ENCODE data around the gene WFIKKN1. TPM values are rescaled to one million over a fixed set of nuclear protein-coding genes. Genes with fewer than 3 reads are reported as not detected.

Gene WFIKKN1
- total and polyA plus RNA-seq, 2 experiments from 2014 or later, result 3.5 to 6.8 TPM

DNA sequence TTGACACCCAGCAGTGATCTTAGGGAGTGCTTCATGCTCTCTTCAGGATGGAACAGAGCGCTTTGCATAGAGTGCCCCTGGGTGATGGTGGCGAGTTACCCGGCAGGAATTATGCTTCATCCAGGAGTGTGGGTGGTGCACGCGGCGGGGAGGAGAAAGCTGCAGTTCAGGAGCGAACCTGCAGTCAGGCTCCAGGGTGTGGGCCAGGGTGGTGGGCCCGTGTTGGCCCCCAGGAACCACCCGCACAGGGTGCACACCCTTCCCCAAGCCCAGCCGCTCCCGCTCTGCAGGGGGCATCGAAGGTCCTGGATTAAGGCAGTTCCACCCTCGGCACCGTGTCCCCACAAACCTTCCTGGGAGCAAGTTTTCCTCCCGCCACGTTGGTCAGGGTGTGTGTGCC is 37.0 kb upstream of the WFIKKN1 start:
- Histone ChIP-seq H3K27me3 (ENCODE audit: insufficient read depth) (no peaks in the 10 kb centered on the region), H3F3A (replicated peaks; ENCODE audit: low read depth) (no peaks in the 10 kb centered on the region), H3K9me2 (ENCODE audit: insufficient read depth) (no peaks in the 10 kb centered on the region), H3K36me3 (ENCODE audit: insufficient read depth) (no peaks in the 10 kb centered on the region), H4K20me1 (replicated peaks; ENCODE audit: insufficient read depth) (peaks cover 19% of the 10 kb centered on the region), H3K79me2 (replicated peaks; ENCODE audit: insufficient read depth) (peaks cover 34% of the 10 kb centered on the region), H2AFZ (no peak overlapping the region), H3K4me3 (no peak overlapping the region), H3K27ac (ENCODE audit: low read depth) (no peak overlapping the region), H3K4me2 (no peak overlapping the region), H3K4me1 (ENCODE audit: insufficient read depth) (no peaks in the 10 kb centered on the region)
- H3K27ac Mint-ChIP-seq, result no peak overlapping the region
- peaks cover 12% of the 10 kb centered on the region for H3K36me3 Mint-ChIP-seq (ENCODE audit: low read depth)
- H3K4me1 Mint-ChIP-seq, result peaks cover 9% of the 10 kb centered on the region
- H3K9me3 Mint-ChIP-seq, result no peaks in the 10 kb centered on the region; the same call in 2 of the 3 replicates
- TF ChIP-seq ZNF331 (CRISPR knock-in tag; IDR thresholded peaks at IDR 0.05; ENCODE audit: low read depth), result no peak
- TF ChIP-seq, protein P1, sequence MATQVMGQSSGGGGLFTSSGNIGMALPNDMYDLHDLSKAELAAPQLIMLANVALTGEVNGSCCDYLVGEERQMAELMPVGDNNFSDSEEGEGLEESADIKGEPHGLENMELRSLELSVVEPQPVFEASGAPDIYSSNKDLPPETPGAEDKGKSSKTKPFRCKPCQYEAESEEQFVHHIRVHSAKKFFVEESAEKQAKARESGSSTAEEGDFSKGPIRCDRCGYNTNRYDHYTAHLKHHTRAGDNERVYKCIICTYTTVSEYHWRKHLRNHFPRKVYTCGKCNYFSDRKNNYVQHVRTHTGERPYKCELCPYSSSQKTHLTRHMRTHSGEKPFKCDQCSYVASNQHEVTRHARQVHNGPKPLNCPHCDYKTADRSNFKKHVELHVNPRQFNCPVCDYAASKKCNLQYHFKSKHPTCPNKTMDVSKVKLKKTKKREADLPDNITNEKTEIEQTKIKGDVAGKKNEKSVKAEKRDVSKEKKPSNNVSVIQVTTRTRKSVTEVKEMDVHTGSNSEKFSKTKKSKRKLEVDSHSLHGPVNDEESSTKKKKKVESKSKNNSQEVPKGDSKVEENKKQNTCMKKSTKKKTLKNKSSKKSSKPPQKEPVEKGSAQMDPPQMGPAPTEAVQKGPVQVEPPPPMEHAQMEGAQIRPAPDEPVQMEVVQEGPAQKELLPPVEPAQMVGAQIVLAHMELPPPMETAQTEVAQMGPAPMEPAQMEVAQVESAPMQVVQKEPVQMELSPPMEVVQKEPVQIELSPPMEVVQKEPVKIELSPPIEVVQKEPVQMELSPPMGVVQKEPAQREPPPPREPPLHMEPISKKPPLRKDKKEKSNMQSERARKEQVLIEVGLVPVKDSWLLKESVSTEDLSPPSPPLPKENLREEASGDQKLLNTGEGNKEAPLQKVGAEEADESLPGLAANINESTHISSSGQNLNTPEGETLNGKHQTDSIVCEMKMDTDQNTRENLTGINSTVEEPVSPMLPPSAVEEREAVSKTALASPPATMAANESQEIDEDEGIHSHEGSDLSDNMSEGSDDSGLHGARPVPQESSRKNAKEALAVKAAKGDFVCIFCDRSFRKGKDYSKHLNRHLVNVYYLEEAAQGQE (IDR thresholded peaks at IDR 0.05; ENCODE audit: unreplicated experiment), result no peak
- TF ChIP-seq POLR2AphosphoS5 (IDR thresholded peaks at IDR 0.05; ENCODE audit: low read depth), result no peak
- no peak for TF ChIP-seq STAT1 (IDR thresholded peaks at IDR 0.05; ENCODE audit: unreplicated experiment)
- TF ChIP-seq NANOG (IDR thresholded peaks at IDR 0.05; ENCODE audit: borderline replicate concordance), result no peak
- TF ChIP-seq, protein P2, sequence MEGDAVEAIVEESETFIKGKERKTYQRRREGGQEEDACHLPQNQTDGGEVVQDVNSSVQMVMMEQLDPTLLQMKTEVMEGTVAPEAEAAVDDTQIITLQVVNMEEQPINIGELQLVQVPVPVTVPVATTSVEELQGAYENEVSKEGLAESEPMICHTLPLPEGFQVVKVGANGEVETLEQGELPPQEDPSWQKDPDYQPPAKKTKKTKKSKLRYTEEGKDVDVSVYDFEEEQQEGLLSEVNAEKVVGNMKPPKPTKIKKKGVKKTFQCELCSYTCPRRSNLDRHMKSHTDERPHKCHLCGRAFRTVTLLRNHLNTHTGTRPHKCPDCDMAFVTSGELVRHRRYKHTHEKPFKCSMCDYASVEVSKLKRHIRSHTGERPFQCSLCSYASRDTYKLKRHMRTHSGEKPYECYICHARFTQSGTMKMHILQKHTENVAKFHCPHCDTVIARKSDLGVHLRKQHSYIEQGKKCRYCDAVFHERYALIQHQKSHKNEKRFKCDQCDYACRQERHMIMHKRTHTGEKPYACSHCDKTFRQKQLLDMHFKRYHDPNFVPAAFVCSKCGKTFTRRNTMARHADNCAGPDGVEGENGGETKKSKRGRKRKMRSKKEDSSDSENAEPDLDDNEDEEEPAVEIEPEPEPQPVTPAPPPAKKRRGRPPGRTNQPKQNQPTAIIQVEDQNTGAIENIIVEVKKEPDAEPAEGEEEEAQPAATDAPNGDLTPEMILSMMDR (conservative IDR thresholded peaks at IDR 0.05; ENCODE audit: low read depth in 2 of 2), result no peak
- TF ChIP-seq EZH2phosphoT487 (IDR thresholded peaks at IDR 0.05; ENCODE audit: unreplicated experiment), result no peak
- TF ChIP-seq ZNF114 (CRISPR knock-in tag; IDR thresholded peaks at IDR 0.05), result no peak
- ATAC-seq, result no peak
- DNase-seq (ENCODE audit: low spot score), result no peak
- H3K27me3 Mint-ChIP-seq (ENCODE audit: insufficient read depth, low read depth, poor library complexity), result peaks cover 19% of the 10 kb centered on the region
- no peak overlapping the region for H3K4me3 Mint-ChIP-seq

DNA sequence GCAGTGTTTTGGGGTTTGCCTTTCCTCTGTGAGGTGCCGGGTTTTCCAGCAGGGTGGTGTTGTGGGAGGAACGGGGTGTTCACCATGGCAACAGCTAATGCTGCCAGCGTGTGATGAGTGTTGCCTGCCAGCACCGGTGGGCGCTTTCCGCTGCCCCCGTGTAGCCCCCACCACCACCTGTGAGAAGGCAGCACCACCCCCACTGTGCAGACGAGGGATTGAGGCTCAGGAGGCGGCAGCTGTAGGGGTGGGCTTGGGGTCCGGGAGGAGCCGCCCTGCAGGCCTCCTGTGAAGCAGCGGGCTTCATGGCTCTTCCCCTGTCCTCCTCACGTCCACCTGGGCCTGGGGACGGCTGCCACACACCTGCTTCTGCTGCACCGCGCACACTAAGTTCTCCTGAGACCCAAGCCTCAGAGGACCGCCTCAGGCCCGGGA is 35.7 kb upstream of the WFIKKN1 start:
- Mint-ChIP-seq H3K36me3 (ENCODE audit: low read depth) (peaks cover 16% of the 10 kb centered on the region), H3K27ac (no peak overlapping the region), H3K4me3 (no peak overlapping the region; the same call in 2 of the 3 replicates), H3K27me3 (ENCODE audit: insufficient read depth, low read depth, poor library complexity) (peaks cover 21% of the 10 kb centered on the region), H3K4me1 (peaks cover 9% of the 10 kb centered on the region), H3K9me3 (no peaks in the 10 kb centered on the region; the same call in 1 of the 3 replicates)
- H3K9me2 ChIP-seq (ENCODE audit: insufficient read depth), result no peaks in the 10 kb centered on the region
- H3K79me2 ChIP-seq (replicated peaks; ENCODE audit: insufficient read depth), result peaks cover 34% of the 10 kb centered on the region
- no peak overlapping the region for H3K27ac ChIP-seq (ENCODE audit: low read depth)
- H3F3A ChIP-seq (replicated peaks; ENCODE audit: low read depth), result 0 out of 2 replicates have a peak, but pooled peaks cover 3% of the 10 kb centered on the region
- H3K4me1 ChIP-seq (ENCODE audit: insufficient read depth), result no peaks in the 10 kb centered on the region
- no peak for DNase-seq (ENCODE audit: low spot score)
- no peak overlapping the region for H3K4me2 ChIP-seq
- no peak for ATAC-seq
- no peak overlapping the region for H2AFZ ChIP-seq
- H3K36me3 ChIP-seq (ENCODE audit: insufficient read depth), result no peaks in the 10 kb centered on the region
- no peak overlapping the region for H3K4me3 ChIP-seq
- H4K20me1 ChIP-seq (replicated peaks; ENCODE audit: insufficient read depth), result peaks cover 19% of the 10 kb centered on the region
- H3K27me3 ChIP-seq (ENCODE audit: insufficient read depth), result no peaks in the 10 kb centered on the region
- TF ChIP-seq, protein P3, sequence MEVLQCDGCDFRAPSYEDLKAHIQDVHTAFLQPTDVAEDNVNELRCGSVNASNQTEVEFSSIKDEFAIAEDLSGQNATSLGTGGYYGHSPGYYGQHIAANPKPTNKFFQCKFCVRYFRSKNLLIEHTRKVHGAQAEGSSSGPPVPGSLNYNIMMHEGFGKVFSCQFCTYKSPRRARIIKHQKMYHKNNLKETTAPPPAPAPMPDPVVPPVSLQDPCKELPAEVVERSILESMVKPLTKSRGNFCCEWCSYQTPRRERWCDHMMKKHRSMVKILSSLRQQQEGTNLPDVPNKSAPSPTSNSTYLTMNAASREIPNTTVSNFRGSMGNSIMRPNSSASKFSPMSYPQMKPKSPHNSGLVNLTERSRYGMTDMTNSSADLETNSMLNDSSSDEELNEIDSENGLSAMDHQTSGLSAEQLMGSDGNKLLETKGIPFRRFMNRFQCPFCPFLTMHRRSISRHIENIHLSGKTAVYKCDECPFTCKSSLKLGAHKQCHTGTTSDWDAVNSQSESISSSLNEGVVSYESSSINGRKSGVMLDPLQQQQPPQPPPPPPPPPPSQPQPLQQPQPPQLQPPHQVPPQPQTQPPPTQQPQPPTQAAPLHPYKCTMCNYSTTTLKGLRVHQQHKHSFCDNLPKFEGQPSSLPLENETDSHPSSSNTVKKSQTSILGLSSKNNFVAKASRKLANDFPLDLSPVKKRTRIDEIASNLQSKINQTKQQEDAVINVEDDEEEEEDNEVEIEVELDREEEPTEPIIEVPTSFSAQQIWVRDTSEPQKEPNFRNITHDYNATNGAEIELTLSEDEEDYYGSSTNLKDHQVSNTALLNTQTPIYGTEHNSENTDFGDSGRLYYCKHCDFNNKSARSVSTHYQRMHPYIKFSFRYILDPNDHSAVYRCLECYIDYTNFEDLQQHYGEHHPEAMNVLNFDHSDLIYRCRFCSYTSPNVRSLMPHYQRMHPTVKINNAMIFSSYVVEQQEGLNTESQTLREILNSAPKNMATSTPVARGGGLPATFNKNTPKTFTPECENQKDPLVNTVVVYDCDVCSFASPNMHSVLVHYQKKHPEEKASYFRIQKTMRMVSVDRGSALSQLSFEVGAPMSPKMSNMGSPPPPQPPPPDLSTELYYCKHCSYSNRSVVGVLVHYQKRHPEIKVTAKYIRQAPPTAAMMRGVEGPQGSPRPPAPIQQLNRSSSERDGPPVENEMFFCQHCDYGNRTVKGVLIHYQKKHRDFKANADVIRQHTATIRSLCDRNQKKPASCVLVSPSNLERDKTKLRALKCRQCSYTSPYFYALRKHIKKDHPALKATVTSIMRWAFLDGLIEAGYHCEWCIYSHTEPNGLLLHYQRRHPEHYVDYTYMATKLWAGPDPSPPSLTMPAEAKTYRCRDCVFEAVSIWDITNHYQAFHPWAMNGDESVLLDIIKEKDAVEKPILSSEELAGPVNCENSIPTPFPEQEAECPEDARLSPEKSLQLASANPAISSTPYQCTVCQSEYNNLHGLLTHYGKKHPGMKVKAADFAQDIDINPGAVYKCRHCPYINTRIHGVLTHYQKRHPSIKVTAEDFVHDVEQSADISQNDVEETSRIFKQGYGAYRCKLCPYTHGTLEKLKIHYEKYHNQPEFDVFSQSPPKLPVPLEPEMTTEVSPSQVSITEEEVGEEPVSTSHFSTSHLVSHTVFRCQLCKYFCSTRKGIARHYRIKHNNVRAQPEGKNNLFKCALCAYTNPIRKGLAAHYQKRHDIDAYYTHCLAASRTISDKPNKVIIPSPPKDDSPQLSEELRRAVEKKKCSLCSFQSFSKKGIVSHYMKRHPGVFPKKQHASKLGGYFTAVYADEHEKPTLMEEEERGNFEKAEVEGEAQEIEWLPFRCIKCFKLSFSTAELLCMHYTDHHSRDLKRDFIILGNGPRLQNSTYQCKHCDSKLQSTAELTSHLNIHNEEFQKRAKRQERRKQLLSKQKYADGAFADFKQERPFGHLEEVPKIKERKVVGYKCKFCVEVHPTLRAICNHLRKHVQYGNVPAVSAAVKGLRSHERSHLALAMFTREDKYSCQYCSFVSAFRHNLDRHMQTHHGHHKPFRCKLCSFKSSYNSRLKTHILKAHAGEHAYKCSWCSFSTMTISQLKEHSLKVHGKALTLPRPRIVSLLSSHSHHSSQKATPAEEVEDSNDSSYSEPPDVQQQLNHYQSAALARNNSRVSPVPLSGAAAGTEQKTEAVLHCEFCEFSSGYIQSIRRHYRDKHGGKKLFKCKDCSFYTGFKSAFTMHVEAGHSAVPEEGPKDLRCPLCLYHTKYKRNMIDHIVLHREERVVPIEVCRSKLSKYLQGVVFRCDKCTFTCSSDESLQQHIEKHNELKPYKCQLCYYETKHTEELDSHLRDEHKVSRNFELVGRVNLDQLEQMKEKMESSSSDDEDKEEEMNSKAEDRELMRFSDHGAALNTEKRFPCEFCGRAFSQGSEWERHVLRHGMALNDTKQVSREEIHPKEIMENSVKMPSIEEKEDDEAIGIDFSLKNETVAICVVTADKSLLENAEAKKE (CRISPR knock-in tag; IDR thresholded peaks at IDR 0.05), result no peak
- no peak for TF ChIP-seq EZH2 (IDR thresholded peaks at IDR 0.05; ENCODE audit: low read depth, unreplicated experiment)

Data from GM23338 (cell line).